ENCODE measurements around the gene LRRC3C. TPM values are rescaled to one million over a fixed set of nuclear protein-coding genes. Genes with fewer than 3 reads are reported as not detected.
"Not testable (repeated sequence)": the region's sequence is repeated elsewhere in the genome, so short reads cannot be mapped to it uniquely, and the experiment has no call there.

The LRRC3C gene
- total RNA-seq, 2 donors from 2014 or later = not detected

DNA sequence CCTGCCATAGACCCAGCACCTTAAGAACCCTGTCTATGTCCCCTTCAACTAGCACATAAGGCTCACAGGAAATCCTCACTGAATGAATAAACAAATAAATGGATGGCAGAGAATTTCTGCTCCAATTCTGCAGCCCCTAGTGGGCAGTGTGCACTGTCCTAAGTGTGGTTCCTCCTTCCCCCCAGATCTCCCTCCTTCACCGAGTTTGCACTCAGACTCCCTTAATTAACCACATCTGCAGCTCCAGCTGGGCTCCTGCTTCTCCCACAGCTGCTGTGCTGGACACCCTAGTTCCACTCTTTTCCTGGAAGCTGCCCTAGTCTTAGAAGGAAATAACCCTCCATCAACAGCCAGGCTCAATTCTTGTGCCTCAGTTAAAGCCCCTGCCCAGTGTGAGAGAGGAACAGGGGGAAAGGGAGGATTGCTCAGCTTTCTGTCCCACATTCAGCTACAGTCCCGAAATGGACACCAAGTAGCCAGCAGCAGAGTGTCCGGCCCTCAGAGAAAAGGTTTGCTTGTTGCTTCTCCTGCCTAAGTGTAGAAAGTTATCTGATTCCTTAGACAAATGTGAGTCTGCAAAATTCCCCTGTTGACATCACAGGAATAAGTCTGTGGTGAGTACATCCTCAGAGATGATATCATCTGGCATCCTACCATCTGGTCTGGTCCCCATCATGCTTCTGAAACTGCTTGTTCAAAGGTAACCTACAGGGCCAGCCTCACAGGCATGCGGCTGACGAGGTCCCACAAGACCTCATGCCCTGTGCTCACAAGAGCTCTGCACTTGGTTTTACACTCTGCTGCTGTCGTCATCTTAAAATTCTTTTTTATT is 12.3 kb downstream of the LRRC3C start:
- no peak for DNase-seq
- intact Hi-C loops (cut with DNase I) = no loop called here
- peak; percentile 54 to 79 for ATAC-seq

GRCh38 chr17:39943702-39944392 is 16.3 kb downstream of the LRRC3C start:
- no peak for ATAC-seq
- DNase-seq = no peak
- intact Hi-C loops (cut with DNase I) = no loop called here

- intact Hi-C loops (cut with DNase I) = no loop called here
- ATAC-seq = no peak
- no peak for DNase-seq
Measured at GRCh38 chr17:39944393-39944711, 16.8 kb downstream of the LRRC3C start.

GRCh38 chr17:39946551-39947330 is 19.2 kb downstream of the LRRC3C start:
- DNase-seq = no peak
- intact Hi-C loops (cut with DNase I) = no loop called here
- peak in 1 of 2 donors; percentile 10 for ATAC-seq

GRCh38 chr17:39948489-39948828 is 20.9 kb downstream of the LRRC3C start:
- DNase-seq; intact Hi-C loops (cut with DNase I); ATAC-seq: not testable (repeated sequence)

DNA sequence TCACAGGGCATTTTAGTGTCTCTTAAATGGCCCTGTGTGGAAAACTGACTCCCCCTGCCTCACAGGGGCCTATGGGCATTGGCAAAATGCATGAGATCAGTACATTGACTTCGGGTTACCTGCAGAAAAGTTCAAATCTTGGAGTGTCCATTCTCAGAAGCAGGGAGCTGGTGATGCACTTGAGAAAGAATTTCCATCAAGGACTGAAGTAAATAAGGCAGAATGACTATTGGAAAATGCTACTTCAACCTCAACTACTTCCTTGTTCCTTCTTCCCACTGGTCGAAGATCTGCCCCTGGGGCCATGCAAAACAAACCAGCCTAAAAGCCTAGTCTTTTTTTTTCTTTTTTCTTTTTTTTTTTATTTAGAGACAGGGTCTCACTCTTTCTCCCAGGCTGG is 21.5 kb downstream of the LRRC3C start:
- DNase-seq = no peak
- no peak for ATAC-seq
- intact Hi-C loops (cut with DNase I) = no loop called here

GRCh38 chr17:39950871-39951348 is 23.4 kb downstream of the LRRC3C start:
- DNase-seq = peak; percentile 29
- ATAC-seq = no peak
- intact Hi-C loops (cut with DNase I) = no loop called here

GRCh38 chr17:39951924-39952679 is 24.6 kb downstream of the LRRC3C start:
- ATAC-seq (no peak), DNase-seq (peak; percentile 28)
- intact Hi-C loops (cut with DNase I) = no loop called here

- intact Hi-C loops (cut with DNase I) = no loop called here
- peak; percentile 97 for DNase-seq
Measured at GRCh38 chr17:39952680-39953470, 25.3 kb downstream of the LRRC3C start.

GRCh38 chr17:39953471-39953888 is 25.9 kb downstream of the LRRC3C start:
- DNase-seq (no peak), ATAC-seq (no peak)
- intact Hi-C loops (cut with DNase I) = no loop called here

More at GRCh38 chr17:39952680-39953470, 25.3 kb downstream of the LRRC3C start:
- peak; percentile 94 to 95 for ATAC-seq

DNA sequence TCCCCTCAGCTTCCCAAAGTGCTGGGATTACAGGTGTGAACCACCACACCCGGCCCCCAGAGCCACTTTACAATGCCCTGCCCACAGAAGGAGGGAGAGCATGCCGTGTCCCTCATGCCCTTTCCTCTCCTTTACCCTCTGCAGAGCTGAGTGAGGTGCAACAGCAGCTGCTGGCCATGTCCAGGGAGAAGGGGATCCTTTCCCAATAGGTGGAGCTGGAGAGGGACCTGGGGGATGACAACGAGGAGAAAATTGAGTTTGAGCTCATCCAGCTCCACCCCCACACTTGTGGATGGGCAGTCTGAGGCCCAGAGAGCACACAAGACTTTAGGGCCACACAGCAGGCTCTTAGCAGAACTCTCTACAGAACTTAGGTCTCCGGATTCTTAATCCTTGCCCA is 27.3 kb downstream of the LRRC3C start:
- intact Hi-C loops (cut with DNase I) = no loop called here
- DNase-seq (no peak), ATAC-seq (no peak)

DNA sequence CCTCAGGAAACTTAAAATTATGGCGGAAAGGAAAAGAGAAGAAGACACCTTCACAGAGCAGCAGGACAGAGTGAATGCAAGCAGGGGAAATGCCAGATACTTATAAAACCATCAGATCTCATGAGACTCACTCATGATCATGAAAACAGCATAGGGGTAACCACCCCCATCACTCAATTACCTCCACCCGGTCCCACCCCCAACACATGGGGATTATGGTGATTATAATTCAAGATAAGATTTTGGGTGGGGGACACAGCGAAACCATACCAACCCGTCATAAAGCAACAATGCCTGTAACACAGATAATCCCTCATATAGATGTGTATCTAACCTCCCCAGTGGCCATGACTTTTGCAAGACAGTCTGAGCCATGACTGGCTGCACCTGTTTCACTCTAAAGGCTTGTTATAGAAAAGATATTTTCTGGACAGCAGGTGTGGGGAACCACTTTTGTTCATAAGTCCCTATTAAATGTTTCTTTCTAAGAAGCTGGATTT is 28.2 kb downstream of the LRRC3C start:
- DNase-seq (no peak), ATAC-seq (no peak)
- intact Hi-C loops (cut with DNase I) = no loop called here

DNA sequence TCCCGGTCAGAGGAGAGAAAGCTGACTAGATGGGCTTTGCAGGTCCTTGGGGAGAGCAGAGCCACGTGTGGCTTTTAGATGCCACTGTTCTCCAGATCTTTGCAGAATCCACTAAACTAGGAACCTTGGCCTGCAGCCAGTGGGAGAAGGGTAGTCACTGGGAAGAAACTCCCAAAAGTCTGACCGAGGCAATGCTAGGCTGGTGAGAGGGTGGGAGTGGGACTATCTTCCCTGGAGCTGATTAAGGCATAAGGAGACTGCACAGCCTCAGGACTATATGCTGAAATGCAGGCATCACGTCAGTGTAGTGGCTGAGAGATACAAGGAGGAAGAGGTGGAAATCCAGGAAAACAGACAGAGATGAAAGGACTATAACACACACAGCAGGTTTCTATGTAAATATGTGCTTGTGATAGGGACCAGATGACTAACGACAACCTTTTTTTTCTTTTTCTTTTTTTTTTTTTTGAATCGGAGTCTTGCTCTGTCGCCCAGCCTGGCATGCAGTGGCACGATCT is 33.1 kb downstream of the LRRC3C start:
- intact Hi-C loops (cut with DNase I) = no loop called here
- ATAC-seq (peak in 1 of 2 donors; percentile 13), DNase-seq (no peak)

DNA sequence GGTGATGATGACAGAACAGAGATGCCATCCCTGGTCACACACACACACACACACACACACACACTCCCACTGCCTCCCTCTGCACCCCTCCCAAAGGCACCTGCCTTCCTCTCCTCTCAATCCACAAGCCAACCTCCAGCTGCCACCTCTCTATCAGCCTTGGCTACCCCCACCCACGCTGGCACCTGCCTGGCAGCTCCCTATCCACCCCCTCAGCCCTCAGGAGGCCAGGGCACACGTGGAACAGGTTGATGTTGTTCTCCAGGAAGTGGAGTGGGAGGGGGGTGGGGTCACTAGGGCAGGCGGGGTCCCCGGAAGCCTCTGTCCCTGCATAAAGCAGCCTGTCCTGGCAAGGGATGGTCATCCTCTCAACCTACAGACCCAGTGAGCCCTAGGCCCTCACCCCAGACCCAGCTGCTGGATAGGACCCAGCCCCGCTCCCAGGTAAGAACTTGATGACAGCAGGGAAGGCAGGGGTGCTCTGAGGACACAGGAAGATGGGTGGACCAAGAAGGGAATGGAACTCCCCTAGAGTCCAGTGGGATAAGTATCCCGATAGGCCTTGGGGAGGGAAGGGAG is 35.2 kb downstream of the LRRC3C start, which contains the start of gene GSDMA:
TSS of gene GSDMA (plus strand) at position 363 of the 579 bp plus-strand sequence. CDS start 2,684 bp downstream, outside the sequence.
- no peak for ATAC-seq
- intact Hi-C loops (cut with DNase I) = no loop called here

GRCh38 chr17:39963829-39964228 is 36.3 kb downstream of the LRRC3C start:
- DNase-seq (no peak), ATAC-seq (no peak)
- intact Hi-C loops (cut with DNase I) = no loop called here

More for the DNA sequence above, 35.2 kb downstream of the LRRC3C start, which contains the start of gene GSDMA:
- DNase-seq = no peak

- ATAC-seq (no peak), DNase-seq (no peak)
- intact Hi-C loops (cut with DNase I) = no loop called here
Measured at GRCh38 chr17:39965017-39965699, 37.6 kb downstream of the LRRC3C start.

GRCh38 chr17:39966771-39967170 is 39.2 kb downstream of the LRRC3C start:
- intact Hi-C loops (cut with DNase I) = no loop called here
- ATAC-seq = no peak

More at GRCh38 chr17:39966771-39967170, 39.2 kb downstream of the LRRC3C start:
- DNase-seq = no peak
